ENCODE results near the gene COBL.

COBL gene

DNA sequence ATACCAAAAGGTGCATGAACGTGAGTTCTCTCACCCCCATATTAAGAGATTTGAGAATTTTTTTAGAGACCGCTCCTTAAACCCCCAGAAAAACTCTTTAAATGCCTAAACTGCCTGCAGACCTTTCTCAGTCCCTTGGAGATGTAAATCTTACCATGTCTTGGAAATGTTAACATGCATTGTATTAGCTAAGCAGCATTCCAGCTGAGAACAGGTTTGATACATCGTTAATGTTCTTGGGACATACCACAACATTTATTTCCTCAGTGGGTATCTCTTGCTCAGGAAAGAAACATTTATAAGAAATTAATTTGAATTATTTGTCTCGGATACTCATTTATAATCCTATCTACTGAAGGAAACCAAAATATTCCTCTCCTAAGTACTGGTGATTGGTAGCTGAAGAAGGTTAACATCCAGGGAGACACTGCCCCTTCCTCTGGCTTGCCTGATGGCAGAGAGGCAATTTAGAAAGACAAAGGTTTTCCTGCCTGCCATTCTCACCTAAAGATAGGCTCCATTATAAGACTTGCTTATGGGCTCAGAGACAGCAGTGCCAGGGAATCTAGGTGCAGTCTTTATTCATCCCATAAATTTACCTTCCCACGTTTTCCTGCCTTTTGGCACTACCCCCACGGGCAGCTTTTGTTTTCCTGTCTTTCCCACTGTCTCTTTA, 141.2 kb downstream of the COBL start:
- DNase-seq = no peak

DNA sequence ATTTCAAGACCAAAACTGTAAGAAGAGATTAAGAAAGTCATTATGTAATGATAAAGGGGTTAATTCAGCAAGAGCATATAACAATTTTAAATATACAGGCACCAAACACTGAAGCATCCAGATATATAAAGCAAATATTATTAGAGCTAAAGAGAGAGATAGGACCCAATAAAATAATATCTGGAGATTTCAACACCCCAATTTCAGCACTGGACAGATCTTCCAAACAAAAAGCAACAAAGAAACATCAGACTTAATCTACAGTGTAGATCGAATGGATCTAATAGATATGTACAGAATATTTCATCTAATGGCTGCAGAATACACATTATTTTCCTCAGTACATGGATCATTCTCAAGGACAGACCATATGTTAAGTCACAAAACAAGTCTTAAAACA, 151.3 kb downstream of the COBL start:
- DNase-seq = no peak

DNA sequence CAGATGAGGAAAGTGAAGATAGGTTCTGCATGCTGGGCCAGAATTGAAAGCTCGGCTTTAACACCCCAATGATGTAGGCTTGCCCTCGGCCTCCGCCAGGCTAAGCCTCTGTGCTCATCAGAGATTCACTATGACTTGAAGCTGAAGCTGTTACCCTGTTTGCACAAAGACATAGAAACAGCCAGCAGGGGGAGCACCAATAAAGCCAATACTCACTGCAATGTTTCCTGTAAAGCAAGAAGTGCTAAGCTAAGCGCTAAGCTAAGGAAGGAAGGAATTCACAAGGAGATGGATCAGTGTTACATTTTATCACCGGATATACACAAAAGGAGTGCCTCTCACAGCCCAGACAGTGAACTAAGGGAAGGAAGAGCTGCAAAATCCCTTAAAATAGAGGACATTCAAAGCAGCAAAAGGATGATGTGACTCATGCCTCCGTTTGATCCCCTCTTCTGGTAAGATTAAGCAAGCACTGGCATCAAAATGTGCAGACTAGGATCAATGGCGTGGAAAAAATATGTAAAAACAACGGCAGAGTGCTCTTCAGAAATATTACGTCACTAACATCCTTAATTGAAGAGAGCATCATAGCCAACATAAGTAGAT, 153.8 kb downstream of the COBL start:
- peak in 3 of 4 experiments; percentile 4 to 42 (median 25) for DNase-seq

DNA sequence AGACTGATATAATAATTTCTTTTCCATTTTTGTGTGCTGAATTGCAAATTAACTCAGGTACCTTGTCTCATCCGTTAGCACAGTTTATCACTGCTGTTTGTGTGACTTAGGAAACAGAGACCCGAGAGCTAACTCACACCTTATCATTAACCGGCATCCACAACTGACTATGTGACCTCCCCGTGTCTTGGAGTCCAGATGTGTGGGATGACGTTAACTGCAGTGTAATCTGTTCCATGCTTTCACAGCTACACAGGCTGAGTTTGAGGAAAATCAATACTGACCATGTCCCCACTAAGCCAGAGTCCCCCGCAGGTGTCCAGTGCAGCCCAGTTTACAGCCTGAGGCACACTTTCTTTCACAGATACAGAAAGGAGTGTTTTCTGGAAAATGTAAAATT, 154.7 kb downstream of the COBL start:
- no peak for DNase-seq

DNA sequence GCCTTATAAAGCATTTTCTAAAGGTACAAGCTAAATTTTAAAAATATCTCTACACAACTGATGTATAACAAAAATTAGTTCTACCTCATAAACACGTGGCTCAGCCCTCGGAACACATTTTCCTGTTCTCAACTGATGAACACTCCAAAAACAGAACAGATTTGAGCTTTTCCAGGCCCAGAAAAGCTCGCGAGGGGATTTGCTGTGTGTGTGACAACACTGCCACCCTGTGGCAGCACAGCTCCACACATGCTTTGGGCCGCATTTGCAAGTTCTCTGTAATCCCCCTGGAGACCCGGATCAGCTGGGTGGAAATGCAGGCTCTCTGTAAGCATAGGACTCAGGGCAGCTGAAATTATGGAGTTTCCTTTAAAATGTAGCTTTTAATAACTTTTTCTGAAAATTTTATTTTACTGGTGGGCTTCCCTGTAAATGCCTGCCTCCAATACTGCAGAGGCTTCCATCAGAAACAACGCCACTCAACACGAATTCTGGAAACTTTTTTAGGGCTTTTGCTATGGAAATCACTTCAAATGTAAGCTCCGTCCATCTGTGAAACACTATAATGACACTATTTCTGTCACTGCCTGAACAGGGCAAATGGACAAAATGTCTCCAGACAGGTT, 155.5 kb downstream of the COBL start:
- peak in 2 of 4 experiments; percentile 4 to 5 for DNase-seq

DNA sequence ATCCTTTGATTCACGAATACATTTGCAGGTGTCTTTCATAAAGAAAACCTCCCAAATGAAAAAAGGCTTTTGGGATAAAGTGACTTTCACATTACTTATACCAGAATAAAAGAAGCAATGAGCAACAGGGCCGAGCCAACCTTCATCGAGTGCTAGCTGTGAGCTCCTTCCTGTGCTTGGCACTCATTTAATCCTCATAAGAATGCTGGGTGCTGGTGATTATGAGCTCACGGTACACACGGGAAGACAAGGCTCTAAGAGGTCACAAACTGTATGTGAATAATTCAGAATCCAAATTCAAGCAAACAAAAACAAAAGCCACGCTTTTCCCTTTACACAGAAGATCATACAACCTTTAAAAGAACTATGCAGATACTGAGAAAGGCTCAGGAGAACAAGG, 156.2 kb downstream of the COBL start:
- no peak for DNase-seq

DNA sequence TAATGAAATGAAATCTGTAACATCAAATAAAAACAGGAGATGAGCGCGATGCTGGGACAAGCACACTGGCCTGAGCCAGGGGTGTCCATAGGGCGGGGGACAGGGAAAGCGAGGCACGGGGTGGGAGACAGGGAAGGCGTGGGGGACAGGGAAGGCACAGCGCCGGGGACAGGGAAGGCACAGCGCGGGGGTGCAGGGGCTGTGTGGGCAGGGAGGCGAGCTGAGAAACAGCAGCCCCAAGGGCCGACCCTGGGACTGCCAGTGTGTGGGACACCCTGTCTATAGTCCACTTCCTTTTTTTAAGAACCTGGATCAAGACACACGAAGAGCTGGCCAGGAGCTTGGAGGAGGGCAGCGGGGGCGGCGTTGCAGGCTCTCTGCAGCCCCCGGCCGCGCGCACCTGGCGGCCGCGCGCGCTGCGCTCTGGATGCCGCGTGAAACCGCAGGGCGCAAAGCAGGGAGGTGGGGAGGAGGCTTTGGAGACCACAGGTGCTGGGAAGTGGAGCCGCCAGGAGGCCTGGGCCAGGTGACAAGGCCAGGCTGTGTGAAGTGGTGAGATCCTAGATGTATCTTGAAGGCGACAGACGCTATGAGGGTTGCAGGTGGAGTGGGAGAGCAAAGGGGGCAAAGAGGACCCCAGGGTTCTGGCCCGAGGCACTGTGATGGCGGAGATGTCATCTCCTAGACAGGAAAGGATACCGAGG, 157.7 kb downstream of the COBL start:
- DNase-seq = no peak

DNA sequence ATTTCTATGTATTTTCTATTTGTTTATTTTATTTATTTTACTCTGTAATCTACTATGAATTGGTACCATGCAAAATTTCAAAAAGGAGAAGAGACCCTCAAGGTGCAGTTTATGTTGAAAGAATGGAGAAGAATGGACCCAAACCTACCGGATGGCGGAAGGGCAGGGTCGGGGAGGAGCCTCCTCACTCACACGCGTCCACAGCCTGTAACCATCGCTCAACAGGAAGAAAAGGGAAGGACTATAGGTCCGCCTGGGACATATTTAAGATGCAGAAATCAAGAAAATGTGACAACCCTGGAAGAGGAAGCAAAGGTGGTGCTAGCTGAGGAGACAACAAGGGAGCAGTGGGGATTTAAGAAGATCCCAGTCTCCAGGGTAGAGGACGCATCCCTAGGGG, 158.4 kb downstream of the COBL start:
- DNase-seq = no peak

DNA sequence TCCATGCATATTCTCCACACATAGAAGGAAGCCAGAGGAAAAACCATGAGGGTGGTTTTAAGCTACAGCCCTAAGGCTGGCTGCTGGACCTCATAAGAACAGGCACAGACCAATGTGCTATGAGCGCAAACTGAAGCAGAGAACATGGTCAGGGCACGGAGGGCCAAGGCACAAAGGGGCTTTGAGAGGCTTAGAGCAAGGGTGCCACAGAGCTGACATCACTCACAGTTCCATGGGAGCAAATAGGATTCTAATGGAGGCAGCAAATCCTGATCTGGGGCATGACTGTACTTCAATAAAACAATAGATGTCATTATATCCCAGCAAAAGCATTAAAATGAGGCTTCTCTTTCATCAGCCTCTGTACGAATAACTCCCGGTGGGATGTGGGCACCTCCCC, 162.4 kb downstream of the COBL start:
- no peak for DNase-seq

DNA sequence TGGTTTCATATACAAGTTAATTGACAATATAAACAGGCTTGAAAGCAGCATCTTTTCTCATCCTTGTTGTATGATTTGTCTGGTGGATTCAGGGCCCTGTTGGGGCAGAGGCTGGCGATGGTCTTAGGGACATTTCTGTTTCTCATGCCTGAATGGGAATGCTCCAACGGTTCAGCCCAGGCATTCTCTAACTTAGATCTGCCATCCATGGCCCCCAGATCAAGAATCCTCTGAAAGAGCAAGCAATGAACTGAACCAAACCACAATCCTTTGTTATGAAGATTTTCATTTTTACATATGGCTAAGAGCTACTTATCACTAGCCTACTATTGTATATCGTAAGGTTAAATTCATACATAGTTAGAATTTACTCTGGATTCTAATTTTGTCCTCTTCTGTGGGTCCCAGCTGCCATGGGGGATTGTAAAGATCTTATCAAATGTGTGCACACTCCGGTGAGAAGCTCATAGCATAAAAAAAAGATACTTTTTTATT, 163.9 kb downstream of the COBL start:
- no peak for DNase-seq

DNA sequence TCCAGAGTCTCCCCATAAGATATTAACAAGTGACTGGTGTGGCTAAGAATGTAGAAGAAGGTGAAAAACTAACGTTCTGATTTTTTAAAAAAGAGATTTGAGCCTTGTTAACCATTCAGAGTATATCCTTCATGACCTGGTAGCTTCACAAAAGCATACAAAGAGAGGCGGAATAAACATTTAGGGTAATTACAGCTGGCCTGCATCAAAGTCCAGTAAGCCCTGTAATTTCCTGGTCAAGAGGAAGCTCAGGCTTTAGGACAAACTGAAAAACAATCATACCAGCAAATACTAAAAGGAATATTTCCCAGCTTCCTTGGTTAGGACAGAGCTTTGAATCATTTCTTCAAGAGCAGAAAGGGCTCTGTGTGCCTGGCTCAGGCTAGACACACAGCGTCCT, 165.2 kb downstream of the COBL start:
- no peak for DNase-seq

DNA sequence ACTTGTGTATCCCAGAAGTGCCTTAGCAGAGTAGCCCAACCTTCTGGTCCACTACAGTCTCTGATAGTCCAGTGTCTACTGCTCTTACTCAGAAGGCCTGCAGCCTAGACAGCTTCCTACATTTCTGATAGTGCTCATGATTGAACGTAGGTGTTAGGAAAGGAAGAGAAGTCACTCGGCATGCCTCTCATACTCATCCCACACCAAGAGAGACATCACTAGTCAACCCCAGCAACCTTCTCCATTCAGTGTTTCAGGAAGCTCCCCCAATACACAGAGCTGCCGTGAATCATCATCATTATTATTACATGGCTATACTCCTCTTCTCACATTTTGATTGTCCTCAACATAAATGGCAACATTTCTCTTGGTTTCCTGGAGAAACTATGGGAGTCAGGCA, 166.4 kb downstream of the COBL start:
- no peak for DNase-seq

DNA sequence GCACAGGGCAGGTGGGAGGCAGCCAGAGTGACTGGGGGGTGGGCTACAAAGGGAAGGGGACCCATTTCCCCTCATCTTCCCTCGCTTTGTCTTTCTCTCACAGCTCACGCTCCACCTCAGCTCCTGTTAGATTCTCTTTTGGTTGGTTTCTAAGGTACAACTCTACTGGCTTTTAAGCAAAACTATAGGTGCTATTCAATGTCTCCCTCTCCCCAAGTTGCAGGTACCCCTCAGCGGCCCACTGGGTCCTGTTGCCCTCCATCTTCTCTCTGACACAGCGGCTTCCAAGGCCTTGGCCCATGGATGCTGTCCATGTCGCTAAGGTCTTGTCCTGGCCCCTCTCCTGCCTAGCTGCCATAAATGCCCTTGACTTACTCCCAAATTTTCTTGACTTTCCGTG, 168.4 kb downstream of the COBL start:
- no peak for DNase-seq

DNA sequence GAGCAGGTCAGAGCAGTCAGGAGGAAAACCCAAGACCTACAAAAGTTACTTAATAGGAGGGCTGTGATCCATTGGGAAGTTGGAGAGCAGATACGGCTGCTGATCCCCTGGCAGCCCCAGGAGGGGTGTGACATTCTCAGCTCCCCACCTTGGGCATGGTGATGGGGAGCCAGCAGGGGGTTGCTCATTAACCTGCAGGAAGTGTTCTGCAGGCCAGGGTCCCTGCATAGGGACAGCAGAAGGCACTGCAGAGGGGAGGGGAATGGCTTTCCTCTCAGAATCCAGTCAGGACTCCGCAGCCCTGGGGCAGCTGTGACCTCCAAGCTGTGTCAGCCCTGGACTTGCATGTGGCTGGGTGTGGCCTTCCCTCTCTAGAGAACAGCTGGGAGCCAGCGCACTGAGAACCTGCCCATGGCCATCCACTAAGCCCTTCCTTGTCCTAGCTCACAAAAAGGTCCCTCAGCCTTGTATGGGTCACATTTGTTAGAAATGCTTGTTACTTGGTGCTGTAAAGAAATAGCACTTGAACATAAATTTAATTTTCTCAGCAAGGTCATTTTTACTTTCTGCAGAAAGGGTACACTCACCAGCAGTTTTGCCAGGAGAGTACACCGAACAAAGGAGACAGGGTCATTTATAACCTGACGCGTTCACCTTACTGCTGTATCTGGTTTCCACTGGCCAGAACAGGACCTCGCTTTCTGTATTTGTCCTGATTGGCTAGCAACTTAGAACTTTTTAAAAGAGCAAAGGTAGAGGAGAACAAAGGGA, 169.6 kb downstream of the COBL start:
- DNase-seq = no peak

DNA sequence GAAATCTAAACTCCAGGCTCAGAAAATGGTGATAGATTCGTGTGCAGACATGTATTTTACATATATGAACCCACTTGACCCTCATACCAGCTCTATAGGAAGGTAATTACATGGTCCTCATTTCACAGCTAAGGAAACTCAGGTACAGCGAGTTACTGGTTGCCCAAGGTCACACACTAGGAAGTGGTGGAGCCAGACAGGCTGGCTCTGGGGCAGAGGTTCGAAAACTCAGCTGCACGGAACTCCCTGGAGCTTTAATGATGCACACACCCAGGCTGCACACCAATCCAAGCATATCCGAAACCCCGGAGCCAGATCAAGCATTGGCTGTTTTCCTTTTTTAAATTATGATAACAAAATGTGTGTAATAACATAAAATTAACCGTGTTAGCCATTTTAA, 172.4 kb downstream of the COBL start:
- DNase-seq = no peak

DNA sequence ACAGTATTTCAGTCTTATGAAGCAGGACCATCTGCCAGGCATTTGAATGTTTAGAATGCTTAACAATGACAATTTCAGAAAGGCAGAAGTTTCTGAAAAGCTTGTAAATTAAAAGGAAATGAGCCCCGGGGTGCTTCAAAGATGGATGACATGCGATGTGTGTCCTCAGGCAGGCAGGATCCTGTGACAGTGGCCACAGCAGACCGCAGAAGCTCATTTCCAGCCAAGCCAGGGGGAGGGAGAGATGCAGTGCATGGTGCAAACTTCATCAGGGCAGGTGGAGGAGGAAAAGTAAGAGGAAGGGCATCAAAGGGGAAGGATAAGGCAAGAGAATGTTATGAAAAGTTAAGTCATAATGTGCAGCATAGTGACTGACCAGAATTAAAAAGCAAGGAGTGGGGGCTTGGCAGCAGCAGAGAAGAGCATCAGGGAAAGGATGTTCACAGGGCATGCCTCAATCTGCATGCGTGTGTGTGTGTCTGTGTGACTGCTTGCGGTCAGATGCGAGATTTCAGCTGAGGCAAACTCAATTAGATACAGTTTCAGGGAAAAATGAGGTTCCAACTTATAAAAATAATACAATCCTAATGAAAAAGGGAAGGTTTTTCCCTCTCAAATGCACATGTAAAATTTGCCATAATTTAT, 173.7 kb downstream of the COBL start:
- no peak for DNase-seq

DNA sequence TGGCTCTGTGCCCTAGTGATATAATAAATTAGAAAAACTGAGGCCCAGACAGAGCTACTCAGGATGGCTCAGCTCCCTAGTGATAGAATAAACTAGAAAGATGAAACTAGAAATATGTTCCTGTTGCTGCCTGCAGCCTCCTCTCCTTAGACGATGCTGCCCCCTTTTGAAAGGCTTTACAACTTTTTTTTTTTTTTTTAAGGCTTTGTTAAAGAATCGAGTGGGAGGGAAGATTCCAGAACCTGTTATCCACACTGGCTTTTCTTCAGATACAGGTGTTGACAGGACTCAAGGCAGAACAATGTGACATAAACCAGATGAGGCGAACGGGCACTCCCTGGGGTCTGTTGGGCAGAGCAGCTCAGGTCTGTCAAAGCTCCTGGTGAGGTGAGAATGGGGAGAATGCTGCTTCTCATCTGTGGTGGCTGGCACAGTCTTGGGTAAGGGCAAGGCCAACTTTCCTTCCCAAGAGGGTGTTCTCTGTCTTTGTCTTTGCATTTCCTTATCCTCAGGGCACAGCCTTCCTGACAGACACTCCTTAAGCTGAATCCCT, 175.1 kb downstream of the COBL start:
- no peak for DNase-seq

DNA sequence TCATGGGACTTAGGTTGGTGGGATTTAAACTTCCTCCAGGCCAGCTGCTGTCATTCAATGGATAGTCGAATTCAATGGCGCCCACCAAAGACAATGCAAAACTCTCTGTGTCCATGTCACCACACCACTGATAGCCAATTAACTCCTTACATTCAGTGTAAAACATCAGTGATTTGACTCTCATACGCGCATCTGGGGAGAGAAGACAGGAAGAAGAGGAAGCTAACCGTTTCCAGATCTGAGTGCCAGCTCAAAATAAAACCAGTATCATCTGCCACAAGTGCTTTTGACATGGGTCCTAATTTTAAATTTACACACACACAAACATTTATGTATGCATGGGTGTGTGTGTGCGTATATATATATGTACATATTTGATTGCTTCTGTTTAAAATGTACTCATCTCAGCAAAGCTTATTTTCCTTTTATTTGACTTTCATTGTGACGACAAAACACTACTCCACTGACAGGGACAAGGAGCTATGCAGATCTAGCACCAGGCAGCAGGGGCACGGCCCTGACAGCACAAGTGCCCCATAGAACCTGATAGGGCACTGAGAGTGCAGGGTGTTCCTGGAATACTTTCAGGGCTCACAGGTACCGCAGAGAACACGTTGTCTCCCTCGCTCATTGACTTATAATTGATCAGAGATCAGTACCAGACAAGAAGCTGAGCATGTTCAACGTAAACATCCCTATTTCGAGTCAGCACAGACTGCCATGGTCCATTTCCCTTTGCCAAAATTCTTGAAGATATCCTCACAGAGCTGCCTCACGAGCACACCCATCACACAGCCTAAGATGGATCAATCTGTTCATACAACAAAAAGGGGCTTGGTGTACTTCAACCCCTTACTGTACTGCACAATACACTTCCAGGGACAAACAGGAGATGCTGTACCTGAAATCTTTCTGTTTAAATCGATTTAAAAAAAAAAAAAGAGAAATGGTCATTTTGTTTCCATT, 176.1 kb downstream of the COBL start:
- no peak for DNase-seq

DNA sequence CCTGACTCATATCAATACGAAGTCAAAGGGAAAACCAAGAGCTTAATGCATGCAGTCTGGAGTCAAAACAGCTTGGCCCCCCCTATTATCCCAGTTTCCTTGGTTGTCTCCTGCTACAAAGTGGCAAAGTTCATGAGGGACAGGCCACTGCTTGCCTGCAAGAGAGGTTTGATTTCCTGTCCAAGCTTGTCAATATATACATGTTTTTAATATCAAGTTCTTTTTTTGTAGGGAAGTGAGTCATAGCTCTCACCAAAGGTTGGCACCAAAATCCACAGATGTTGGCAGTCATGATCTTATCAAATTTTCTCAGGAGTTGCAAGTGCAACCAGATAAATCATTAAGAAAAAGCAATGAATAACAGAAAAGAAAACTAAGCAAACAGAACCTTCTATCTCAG, 176.8 kb downstream of the COBL start:
- no peak for DNase-seq

DNA sequence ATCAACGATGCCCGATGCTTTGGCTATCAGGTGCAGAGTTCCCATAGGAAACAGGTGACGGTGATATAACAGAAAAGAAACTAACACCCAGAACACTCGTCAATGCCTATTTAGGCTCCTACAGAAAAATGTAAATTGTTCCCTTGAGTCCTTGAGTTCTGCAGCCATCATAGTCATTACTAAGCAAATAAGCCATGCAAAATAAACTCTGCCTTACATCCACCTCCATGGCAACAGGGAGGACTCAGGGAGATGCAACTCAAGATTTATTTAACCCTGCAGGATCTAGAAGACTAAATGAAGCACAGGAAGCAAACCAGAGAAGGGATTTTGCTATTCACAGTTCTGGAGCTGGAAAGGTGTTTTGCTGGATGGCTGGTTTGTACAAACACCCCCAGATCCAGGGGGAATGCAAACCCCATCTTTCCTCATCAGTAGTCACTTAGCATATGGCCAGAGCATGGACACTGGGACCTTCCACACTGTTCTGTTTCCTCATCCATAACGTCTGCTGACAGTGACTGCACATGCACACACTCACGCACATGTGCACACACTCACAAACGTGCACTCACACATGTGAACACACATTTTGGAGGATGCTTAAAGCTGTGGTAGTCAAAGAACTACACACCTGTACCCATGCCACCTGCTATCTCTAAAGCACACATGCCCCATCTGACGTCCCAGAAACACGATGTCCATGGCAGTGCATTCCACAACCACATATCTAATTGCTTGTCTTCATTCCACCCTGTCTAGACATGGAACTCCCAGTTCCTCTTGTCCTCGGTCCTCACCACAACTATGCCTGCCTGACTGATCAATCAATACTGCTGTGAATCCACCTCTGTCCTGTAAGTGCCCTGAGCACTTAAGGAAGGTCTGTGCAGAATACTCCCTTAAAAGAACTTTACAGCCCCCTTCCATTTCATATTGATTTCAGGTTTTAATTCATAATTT, 178.2 kb downstream of the COBL start:
- no peak for DNase-seq
